ENCODE results near the gene RTN4RL1. TPM values are rescaled to one million over a fixed set of nuclear protein-coding genes. Genes with fewer than 3 reads are reported as not detected.

The RTN4RL1 gene
- total and polyA plus RNA-seq, 11 donors, result 1.7 to 4.9 (median 2.7) TPM

DNA sequence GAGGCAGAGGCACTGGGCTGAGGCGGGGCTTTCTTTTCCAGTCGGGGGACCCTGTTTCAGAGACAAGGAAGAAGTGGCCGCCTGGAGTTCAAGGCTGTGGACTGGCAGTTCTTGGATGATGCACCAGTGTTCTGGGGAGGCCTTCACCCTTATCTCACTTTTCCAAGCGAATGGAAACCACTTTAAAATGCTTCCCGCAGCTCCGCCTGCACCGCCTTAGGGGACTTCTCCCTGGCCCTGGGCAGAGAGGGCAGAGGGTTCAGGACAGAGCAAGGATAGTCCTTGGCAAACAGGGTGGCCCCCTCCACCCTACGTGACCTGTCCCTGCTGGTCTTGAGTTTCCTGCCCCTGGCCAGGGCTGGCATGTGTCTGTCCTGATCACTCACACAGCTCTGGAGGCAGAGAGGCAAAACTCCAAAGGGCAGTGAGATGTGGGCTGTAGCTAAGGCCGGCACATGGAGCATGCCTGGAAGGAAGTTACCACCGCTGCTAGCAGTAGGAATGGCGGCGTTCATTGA is 20.6 kb downstream of the RTN4RL1 start:
- Histone ChIP-seq H3K27ac (peak overlapping the region in 2 of 12 donors; percentile 14 to 38), H3K4me3 (no peak overlapping the region), H3K36me3 (no peaks in the 10 kb centered on the region), H3K4me1 (peaks cover 0 to 18% (median 11%) of the 10 kb centered on the region in 12 donors), H3K27me3 (no peaks in the 10 kb centered on the region), H3K9me3 (no peaks in the 10 kb centered on the region)
- ATAC-seq (peak in 2 of 4 donors; percentile 5 to 12), DNase-seq (no peak)
- WGBS, 4 donors, result 62 to 77% (median 72%) methylated on average over 12 of the region's 12 CpGs
- TF ChIP-seq POLR2A (IDR thresholded peaks at IDR 0.05) (no peak), CTCF (IDR thresholded peaks at IDR 0.05) (no peak)
- intact Hi-C loops (cut with DNase I), result no loop called here

- no peaks in the 10 kb centered on the region for H3K36me3 ChIP-seq
- H3K4me1 ChIP-seq, result peaks cover 0 to 28% (median 16%) of the 10 kb centered on the region in 12 donors
- no peak overlapping the region for H3K27ac ChIP-seq
- no peak for ATAC-seq
- no peak for TF ChIP-seq POLR2A (IDR thresholded peaks at IDR 0.05)
- no peak for TF ChIP-seq CTCF (IDR thresholded peaks at IDR 0.05)
- intact Hi-C loops (cut with DNase I), result no loop called here
- 92 to 97% (median 92%) methylated on average over 13 of the region's 13 CpGs for WGBS, 4 donors
- no peak overlapping the region for H3K4me3 ChIP-seq
- H3K27me3 ChIP-seq, result peaks cover 0 to 3% (median 0%) of the 10 kb centered on the region in 9 donors
- DNase-seq, result no peak
- H3K9me3 ChIP-seq, result no peaks in the 10 kb centered on the region
Observed at GRCh38 chr17:2003525-2003924, 21.6 kb downstream of the RTN4RL1 start.

DNA sequence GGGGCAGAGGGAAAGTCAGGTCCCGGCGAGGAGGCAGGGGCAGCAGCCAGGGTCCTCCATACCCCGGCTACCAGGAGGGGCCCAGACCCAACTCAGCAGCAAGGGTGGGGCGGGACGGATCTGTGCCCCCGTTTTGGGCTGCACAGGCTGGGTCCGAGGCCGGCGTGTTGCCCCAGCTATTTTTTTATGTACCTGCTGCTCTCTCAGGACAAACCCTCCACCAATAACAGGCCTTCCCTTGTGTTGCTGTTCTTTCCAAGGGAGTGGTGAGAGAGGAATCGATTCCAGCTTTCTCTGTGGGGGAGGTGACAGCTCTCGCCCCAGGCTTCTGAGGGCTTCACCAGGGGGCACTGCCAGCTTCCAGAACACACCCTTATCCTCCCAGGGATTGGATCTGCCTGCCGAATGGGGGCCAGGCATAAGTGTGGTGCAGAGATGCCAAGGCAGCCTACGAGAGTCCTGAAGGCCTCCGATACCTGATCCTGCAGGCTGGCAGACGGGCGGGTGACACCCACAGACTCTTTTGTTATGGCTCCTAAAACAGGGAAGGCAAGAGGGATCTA is 22.3 kb downstream of the RTN4RL1 start:
- WGBS, 4 donors, result 75 to 87% (median 78%) methylated on average over 14 to 16 of the region's 16 CpGs
- peaks cover 0 to 34% (median 19%) of the 10 kb centered on the region in 12 donors for H3K4me1 ChIP-seq
- intact Hi-C loops (cut with DNase I), result no loop called here
- no peaks in the 10 kb centered on the region for H3K36me3 ChIP-seq
- H3K9me3 ChIP-seq, result no peaks in the 10 kb centered on the region
- DNase-seq, result no peak
- ATAC-seq, result no peak
- TF ChIP-seq POLR2A (IDR thresholded peaks at IDR 0.05) (no peak), CTCF (IDR thresholded peaks at IDR 0.05) (no peak)
- H3K27ac ChIP-seq, result no peak overlapping the region
- H3K4me3 ChIP-seq, result no peak overlapping the region
- H3K27me3 ChIP-seq, result peaks cover 0 to 10% (median 0%) of the 10 kb centered on the region in 9 donors

DNA sequence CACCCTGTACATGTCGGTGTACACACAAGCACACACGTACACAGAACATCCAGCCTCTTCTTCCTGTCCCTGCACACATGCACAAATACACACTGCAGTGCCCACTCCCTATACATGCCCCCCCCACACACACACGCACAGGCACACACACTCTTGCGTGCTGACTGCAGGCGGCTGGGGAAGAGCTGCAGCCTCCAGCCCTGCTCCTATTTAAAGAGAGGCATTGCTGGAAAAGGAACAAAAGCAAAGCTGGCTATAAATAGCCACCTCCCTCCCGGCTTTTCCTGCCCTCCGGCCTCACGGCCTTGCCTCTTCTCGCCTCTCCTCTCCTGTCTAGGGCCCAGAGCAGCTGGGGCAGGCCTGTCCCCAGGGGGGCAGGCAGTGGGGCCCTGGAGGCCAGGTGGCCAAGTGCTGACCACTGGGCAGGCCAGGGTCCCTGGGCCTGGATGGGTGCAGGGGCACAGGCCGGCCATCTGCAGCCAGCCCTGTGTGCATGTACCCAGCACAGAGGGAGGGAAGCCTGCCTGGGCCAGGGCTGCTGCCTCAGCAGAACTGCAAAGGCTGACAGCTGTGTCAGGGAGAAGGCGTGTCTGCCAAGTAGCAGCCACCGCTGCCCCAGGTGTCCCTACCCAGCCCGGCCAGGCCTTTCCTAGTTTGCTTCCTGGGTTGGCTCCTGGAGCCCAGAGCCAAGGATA is 25.4 kb downstream of the RTN4RL1 start:
- Histone ChIP-seq H3K4me3 (peak overlapping the region in 2 of 12 donors; percentile 3 to 22), H3K4me1 (peaks cover 0 to 55% (median 24%) of the 10 kb centered on the region in 12 donors), H3K27ac (peak overlapping the region; percentile 80 to 97 (median 88)), H3K9me3 (no peaks in the 10 kb centered on the region), H3K36me3 (no peaks in the 10 kb centered on the region), H3K27me3 (peaks cover 0 to 22% (median 0%) of the 10 kb centered on the region in 9 donors)
- WGBS, 4 donors, result 11 to 21% (median 15%) methylated on average over 9 to 13 of the region's 13 CpGs
- intact Hi-C loops (cut with DNase I), result loop anchor here in 1 of 10 donors (5.0 kb wide), 1 partner anchor 52 kb away; no protein-coding TSS in a partner anchor
- ATAC-seq (peak; percentile 80 to 93 (median 88)), DNase-seq (peak; percentile 63 to 80 (median 73))
- no peak for TF ChIP-seq POLR2A (IDR thresholded peaks at IDR 0.05)
- TF ChIP-seq CTCF (IDR thresholded peaks at IDR 0.05), result no peak

All from heart left ventricle (tissue), 16 donors.